CD14-positive monocyte (primary cell): ENCODE results near the gene MIGA1. TPM values are rescaled to one million over a fixed set of nuclear protein-coding genes. Genes with fewer than 3 reads are reported as not detected.

ENCODE experiments used
- DNase-seq, 3 donors: peaks; one replicate each; pipeline ENCODE4 v3.0.0-alpha.2; 2011 to 2022
- H2AFZ ChIP-seq: 2 replicates; pipeline ENCODE4 v1.6.0; 2012; ENCODE audit warnings: mild to moderate bottlenecking, low read depth, low read length, inconsistent platforms; ENCODE audit not compliant: insufficient read depth, poor library complexity, severe bottlenecking
- H3K27ac ChIP-seq, 2 donors: 1 replicate in 1 of 2; 2 replicates in 1 of 2; pipeline ENCODE4 v1.5.1; 2012 to 2013; ENCODE audit warnings: low read length in 2 of 2, control low read depth in 1 of 2, inconsistent platforms in 1 of 2, low read depth in 1 of 2, mild to moderate bottlenecking in 1 of 2
- H3K27me3 ChIP-seq, 2 donors: one replicate each; pipeline versions ENCODE4 v1.6.0 to v1.6.1; 2011 to 2013; ENCODE audit warnings: low read length in 2 of 2; ENCODE audit not compliant: control insufficient read depth in 2 of 2, insufficient read depth in 2 of 2
- H3K36me3 ChIP-seq, 2 donors: replicated peaks in 1 of 2; 1 replicate in 1 of 2; 2 replicates in 1 of 2; pipeline versions ENCODE4 v1.5.1 to v1.6.1; 2012 to 2013; ENCODE audit warnings: low read length in 2 of 2, control low read depth in 1 of 2, inconsistent platforms in 1 of 2, mild to moderate bottlenecking in 1 of 2; ENCODE audit not compliant: insufficient read depth in 2 of 2, control insufficient read depth in 1 of 2
- H3K4me1 ChIP-seq, 2 donors: 1 replicate in 1 of 2; 2 replicates in 1 of 2; pipeline versions ENCODE4 v1.5.1 to v1.6.1; 2012 to 2013; ENCODE audit warnings: low read length in 2 of 2, control low read depth in 1 of 2, inconsistent platforms in 1 of 2, mild to moderate bottlenecking in 1 of 2, moderate library complexity in 1 of 2; ENCODE audit not compliant: insufficient read depth in 2 of 2, control insufficient read depth in 1 of 2
- H3K4me2 ChIP-seq: replicated peaks from 2 replicates; pipeline ENCODE3; 2012; ENCODE audit warnings: low read length, moderate library complexity, mild to moderate bottlenecking; ENCODE audit not compliant: poor library complexity, severe bottlenecking; ENCODE audit errors: extremely low read depth
- H3K4me3 ChIP-seq, 3 experiments: fragments of 200-600 bp in 1 of 3; sonication (generic) in 1 of 3; replicated peaks in 1 of 3; 1 replicate in 2 of 3; 2 replicates in 1 of 3; pipeline ENCODE4 v1.5.1; 2011 to 2013; ENCODE audit warnings: low read length in 3 of 3, mild to moderate bottlenecking in 3 of 3, control low read depth in 2 of 3, low read depth in 2 of 3, inconsistent platforms in 1 of 3, moderate library complexity in 1 of 3
- H3K79me2 ChIP-seq: 2 replicates; pipeline ENCODE4 v1.6.0; 2012; ENCODE audit warnings: mild to moderate bottlenecking, control low read depth, inconsistent platforms, low read length, moderate library complexity; ENCODE audit not compliant: insufficient read depth
- H3K9ac ChIP-seq: 2 replicates; pipeline ENCODE4 v1.6.0; 2017; ENCODE audit warnings: low read length, mild to moderate bottlenecking; ENCODE audit not compliant: insufficient read depth, poor library complexity, severe bottlenecking
- H3K9me3 ChIP-seq, 2 donors: replicated peaks in 1 of 2; 1 replicate in 1 of 2; 2 replicates in 1 of 2; pipeline versions ENCODE4 v1.5.1 to v1.6.1; 2012 to 2013; ENCODE audit warnings: low read length in 2 of 2, control low read depth in 1 of 2; ENCODE audit not compliant: control insufficient read depth in 1 of 2, insufficient read depth in 1 of 2
- H4K20me1 ChIP-seq: 2 replicates; pipeline ENCODE4 v1.6.0; 2012; ENCODE audit warnings: mild to moderate bottlenecking, low read length, control low read depth, moderate library complexity; ENCODE audit not compliant: insufficient read depth
- H3K27ac Mint-ChIP-seq, 7 donors: one replicate each; pipeline ENCODE4 v1.8.0; 2020; ENCODE audit warnings: mild to moderate bottlenecking in 7 of 7, mixed read lengths in 7 of 7, moderate library complexity in 6 of 7, inconsistent platforms in 2 of 7
- H3K27me3 Mint-ChIP-seq, 3 donors: one replicate each; pipeline ENCODE4 v1.8.0; 2021 to 2022; ENCODE audit warnings: low read depth in 3 of 3, mild to moderate bottlenecking in 3 of 3, mixed read lengths in 3 of 3, moderate library complexity in 3 of 3, inconsistent platforms in 1 of 3
- H3K36me3 Mint-ChIP-seq, 2 donors: one replicate each; pipeline ENCODE4 v1.8.0; 2020; ENCODE audit warnings: mixed read lengths in 2 of 2, inconsistent platforms in 1 of 2, mild to moderate bottlenecking in 1 of 2
- H3K4me1 Mint-ChIP-seq: one replicate; pipeline ENCODE4 v1.8.0; 2020; ENCODE audit warnings: mild to moderate bottlenecking, mixed read lengths
- H3K4me3 Mint-ChIP-seq, 2 donors: one replicate each; pipeline ENCODE4 v1.8.0; 2020; ENCODE audit warnings: mild to moderate bottlenecking in 2 of 2, mixed read lengths in 2 of 2, moderate library complexity in 1 of 2
- H3K9me3 Mint-ChIP-seq, 7 donors: one replicate each; pipeline ENCODE4 v1.8.0; 2020 to 2022; ENCODE audit warnings: mixed read lengths in 7 of 7, mild to moderate bottlenecking in 6 of 7, moderate library complexity in 6 of 7, inconsistent platforms in 2 of 7
- CTCF ChIP-seq: fragments of 200-600 bp; IDR thresholded peaks from one replicate; pipeline ENCODE4 v1.8.0; 2022; ENCODE audit warnings: antibody characterized with exemption, mild to moderate bottlenecking
- WGBS: methylation state at CpG from one replicate; pipeline ENCODE4 v1.1.5; 2013; ENCODE audit warnings: missing lambda C conversion rate; ENCODE audit not compliant: insufficient coverage; 5-methylcytosine and 5-hydroxymethylcytosine counted together
- intact Hi-C, 2 donors: fragments of 100-400 bp; cut with micrococcal nuclease; formaldehyde crosslinking; loops; one replicate each; pipeline versions ENCODE4 v1.15.0 to v1.15.1; 2023
- polyA plus RNA-seq, 3 donors: library from polyadenylated mRNA; depleted of rRNA in 1 of 3; unstranded in 2 of 3; stranded (reverse) in 1 of 3; fragments of 300-500 nt in 2 of 3; fragments of >200 nt in 1 of 3; fragmentation: Illumina TruSeq in 2 of 3; gene quantifications; 1 replicate in 2 of 3; 2 replicates in 1 of 3; pipeline ENCODE4 v1.2.3, GENCODE V29; 2012 to 2021

Gene MIGA1
- polyA plus RNA-seq, 3 donors = 5.0 to 7.2 (median 6.5) TPM

GRCh38 chr1:77757066-77757584 is 22.3 kb upstream of the MIGA1 start:
- H3K4me1 Mint-ChIP-seq = peaks cover 50% of the 10 kb centered on the region
- peaks cover 15 to 26% of the 10 kb centered on the region in 2 donors for H3K4me1 ChIP-seq
- H3K27ac Mint-ChIP-seq = peak overlapping the region in 4 of 7 donors; percentile 16 to 82 (median 42)
- peak overlapping the region; percentile 88 for H3K4me2 ChIP-seq
- H3K27me3 ChIP-seq = no peaks in the 10 kb centered on the region
- WGBS = no CpG with 5 or more reads among the region's 1 CpG
- no peak for DNase-seq
- no peak overlapping the region for H3K4me3 ChIP-seq
- H3K27me3 Mint-ChIP-seq = no peaks in the 10 kb centered on the region
- H3K9ac ChIP-seq = no peak overlapping the region
- intact Hi-C loops = loop anchor here in 1 of 2 donors (10.0 kb wide), 1 partner anchor 72 kb away; the partner anchor contains the start of gene ZZZ3
- no peak overlapping the region for H3K4me3 Mint-ChIP-seq
- H3K9me3 Mint-ChIP-seq = peaks cover 0 to 2% (median 0%) of the 10 kb centered on the region in 7 donors
- H3K36me3 ChIP-seq = no peaks in the 10 kb centered on the region
- peaks cover 0 to 2% of the 10 kb centered on the region in 2 donors for H3K36me3 Mint-ChIP-seq
- H2AFZ ChIP-seq = no peak overlapping the region
- peaks cover 79% of the 10 kb centered on the region for H3K79me2 ChIP-seq
- H4K20me1 ChIP-seq = peaks cover 67% of the 10 kb centered on the region
- H3K9me3 ChIP-seq = no peaks in the 10 kb centered on the region
- peak overlapping the region in 1 of 2 donors; percentile 92 for H3K27ac ChIP-seq
- no peak for TF ChIP-seq CTCF

GRCh38 chr1:77757603-77758002 is 21.8 kb upstream of the MIGA1 start:
- Mint-ChIP-seq H3K36me3 (peaks cover 0 to 2% of the 10 kb centered on the region in 2 donors), H3K27me3 (no peaks in the 10 kb centered on the region), H3K27ac (peak overlapping the region in 6 of 7 donors; percentile 16 to 82 (median 60)), H3K4me1 (peaks cover 47% of the 10 kb centered on the region), H3K9me3 (peaks cover 0 to 2% (median 0%) of the 10 kb centered on the region in 7 donors), H3K4me3 (peak overlapping the region in 1 of 2 donors; percentile 60)
- Histone ChIP-seq H3K4me2 (peak overlapping the region; percentile 88), H3K27me3 (no peaks in the 10 kb centered on the region), H3K36me3 (no peaks in the 10 kb centered on the region), H3K4me1 (peaks cover 15 to 23% of the 10 kb centered on the region in 2 donors), H2AFZ (no peak overlapping the region), H3K9me3 (no peaks in the 10 kb centered on the region), H3K9ac (no peak overlapping the region), H3K79me2 (peaks cover 74% of the 10 kb centered on the region), H3K4me3 (peak overlapping the region in 1 of 3 experiments; percentile 99), H3K27ac (peak overlapping the region in 1 of 2 donors; percentile 92), H4K20me1 (peaks cover 62% of the 10 kb centered on the region)
- DNase-seq = peak in 2 of 3 donors; percentile 14 to 38
- no peak for TF ChIP-seq CTCF
- WGBS = no CpG with 5 or more reads among the region's 2 CpGs
- intact Hi-C loops = loop anchor here in 1 of 2 donors (10.0 kb wide), 1 partner anchor 73 kb away; the partner anchor contains the start of gene ZZZ3
